ENCODE data around the gene RPAIN.
A peak's percentile ranks its signal among the peaks of the same experiment; 100 is the strongest.

Gene RPAIN

GRCh38 chr17:5419959-5420653 lies at the start of gene RPAIN:
Gene RPAIN (plus strand): TSS chr17:5420182. CDS start chr17:5420211, 29 bp downstream.
- CTCF ChIA-PET, result interaction anchor here (0.9 to 1.4 kb wide), 5 partner anchors 16 to 170 kb away, joined by 3 to 10 read pairs (median 4); partner anchors contain the start of gene C1QBP
- no peak for TF ChIP-seq CTCF (IDR thresholded peaks at IDR 0.05; ENCODE audit: insufficient read depth, low read length, missing control alignments)
- peak within 1 kb of the TSS; percentile 97 for H3K4me3 ChIP-seq (ENCODE audit: low read depth, low read length)
- DNase-seq (ENCODE audit: low read depth, low spot score), result no peak
- POLR2A ChIA-PET, result interaction anchor here (0.8 to 1.1 kb wide), 3 partner anchors 9 to 32 kb away, joined by 3 to 4 read pairs (median 4); no protein-coding TSS in a partner anchor

GRCh38 chr17:5370411-5370810 lies 49.6 kb upstream of the RPAIN start:
- no peak overlapping the region for H3K4me3 ChIP-seq (ENCODE audit: low read depth, low read length)
- DNase-seq (ENCODE audit: low read depth, low spot score), result no peak
- CTCF ChIA-PET, result interaction anchor here (1.3 kb wide), 1 partner anchor 11 kb away, joined by 3 read pairs; no protein-coding TSS in a partner anchor
- TF ChIP-seq CTCF (IDR thresholded peaks at IDR 0.05; ENCODE audit: insufficient read depth, low read length, missing control alignments), result no peak
- POLR2A ChIA-PET, result no interaction called here

- TF ChIP-seq CTCF (IDR thresholded peaks at IDR 0.05; ENCODE audit: insufficient read depth, low read length, missing control alignments), result no peak
- ChIA-PET CTCF (interaction anchor here (1.0 to 1.2 kb wide), 2 partner anchors 10 to 123 kb away, joined by 3 to 4 read pairs; no protein-coding TSS in a partner anchor), POLR2A (no interaction called here)
- H3K4me3 ChIP-seq (ENCODE audit: low read depth, low read length), result no peak overlapping the region
- DNase-seq (ENCODE audit: low read depth, low spot score), result no peak
Observed at GRCh38 chr17:5373112-5373511, 46.9 kb upstream of the RPAIN start.

GRCh38 chr17:5378566-5379207 lies 41.3 kb upstream of the RPAIN start:
- H3K4me3 ChIP-seq (ENCODE audit: low read depth, low read length), result no peak overlapping the region
- no peak for TF ChIP-seq CTCF (IDR thresholded peaks at IDR 0.05; ENCODE audit: insufficient read depth, low read length, missing control alignments)
- ChIA-PET POLR2A (no interaction called here), CTCF (interaction anchor here (0.7 kb wide), 1 partner anchor 60 kb away, joined by 3 read pairs; the partner anchor contains the start of gene C1QBP)
- DNase-seq (ENCODE audit: low read depth, low spot score), result no peak

- ChIA-PET CTCF (no interaction called here), POLR2A (interaction anchor here (0.9 kb wide), 1 partner anchor 11 kb away, joined by 5 read pairs; no protein-coding TSS in a partner anchor)
- no peak for DNase-seq (ENCODE audit: low read depth, low spot score)
- no peak overlapping the region for H3K4me3 ChIP-seq (ENCODE audit: low read depth, low read length)
- TF ChIP-seq CTCF (IDR thresholded peaks at IDR 0.05; ENCODE audit: insufficient read depth, low read length, missing control alignments), result no peak
Observed at GRCh38 chr17:5379351-5380107, 40.5 kb upstream of the RPAIN start.
